ENCODE results near the gene BRI3. TPM values are rescaled to one million over a fixed set of nuclear protein-coding genes. Genes with fewer than 3 reads are reported as not detected.

The BRI3 gene
- total and polyA plus RNA-seq, 2 of the 13 experiments (the other 11 are each of a cell fraction or from before 2014, with no cell fraction given): 54.0 to 103 TPM

DNA sequence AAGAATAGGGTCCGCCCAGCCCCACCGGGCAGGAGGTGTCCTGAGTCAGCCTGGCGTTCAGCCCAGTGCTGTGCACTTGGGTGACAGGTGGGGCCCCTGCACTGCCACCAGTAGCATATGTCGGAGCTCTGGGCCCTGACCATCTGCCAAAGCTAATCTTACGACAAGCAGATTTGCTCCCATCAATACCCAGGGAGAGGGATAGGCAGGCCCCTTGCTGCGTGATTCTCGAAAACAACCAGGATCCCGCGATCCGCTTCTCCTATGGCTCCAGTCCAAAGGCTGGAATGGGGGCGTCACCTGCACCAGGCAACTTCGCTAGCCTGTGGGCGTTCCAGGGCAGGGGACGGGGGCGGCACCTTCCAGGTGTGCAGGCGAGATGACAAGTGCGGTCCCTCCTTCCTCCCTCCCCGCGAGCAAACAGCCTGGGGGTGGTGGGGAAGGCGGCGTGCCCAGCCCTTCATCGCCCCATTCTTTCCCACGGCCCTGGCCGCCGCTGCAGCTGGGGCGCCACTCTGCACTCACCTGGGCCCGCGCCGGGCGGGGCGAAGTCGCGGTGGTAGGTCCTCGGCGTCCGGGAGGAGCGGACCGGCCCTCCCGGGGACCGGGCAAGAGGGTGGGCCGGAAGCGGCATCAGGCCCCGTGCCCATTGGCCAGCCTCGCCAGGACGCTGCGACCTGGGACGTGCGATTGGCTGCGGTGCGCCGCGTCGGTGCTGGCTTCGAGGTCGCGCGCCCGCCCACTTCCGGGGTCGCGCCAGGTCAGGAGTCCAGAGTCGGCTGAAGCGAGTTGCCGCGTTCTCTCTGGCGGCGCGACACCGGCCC lies 29.7 kb upstream of the BRI3 start, which contains the start of gene TECPR1 (continued):
- TF ChIP-seq, protein P1, sequence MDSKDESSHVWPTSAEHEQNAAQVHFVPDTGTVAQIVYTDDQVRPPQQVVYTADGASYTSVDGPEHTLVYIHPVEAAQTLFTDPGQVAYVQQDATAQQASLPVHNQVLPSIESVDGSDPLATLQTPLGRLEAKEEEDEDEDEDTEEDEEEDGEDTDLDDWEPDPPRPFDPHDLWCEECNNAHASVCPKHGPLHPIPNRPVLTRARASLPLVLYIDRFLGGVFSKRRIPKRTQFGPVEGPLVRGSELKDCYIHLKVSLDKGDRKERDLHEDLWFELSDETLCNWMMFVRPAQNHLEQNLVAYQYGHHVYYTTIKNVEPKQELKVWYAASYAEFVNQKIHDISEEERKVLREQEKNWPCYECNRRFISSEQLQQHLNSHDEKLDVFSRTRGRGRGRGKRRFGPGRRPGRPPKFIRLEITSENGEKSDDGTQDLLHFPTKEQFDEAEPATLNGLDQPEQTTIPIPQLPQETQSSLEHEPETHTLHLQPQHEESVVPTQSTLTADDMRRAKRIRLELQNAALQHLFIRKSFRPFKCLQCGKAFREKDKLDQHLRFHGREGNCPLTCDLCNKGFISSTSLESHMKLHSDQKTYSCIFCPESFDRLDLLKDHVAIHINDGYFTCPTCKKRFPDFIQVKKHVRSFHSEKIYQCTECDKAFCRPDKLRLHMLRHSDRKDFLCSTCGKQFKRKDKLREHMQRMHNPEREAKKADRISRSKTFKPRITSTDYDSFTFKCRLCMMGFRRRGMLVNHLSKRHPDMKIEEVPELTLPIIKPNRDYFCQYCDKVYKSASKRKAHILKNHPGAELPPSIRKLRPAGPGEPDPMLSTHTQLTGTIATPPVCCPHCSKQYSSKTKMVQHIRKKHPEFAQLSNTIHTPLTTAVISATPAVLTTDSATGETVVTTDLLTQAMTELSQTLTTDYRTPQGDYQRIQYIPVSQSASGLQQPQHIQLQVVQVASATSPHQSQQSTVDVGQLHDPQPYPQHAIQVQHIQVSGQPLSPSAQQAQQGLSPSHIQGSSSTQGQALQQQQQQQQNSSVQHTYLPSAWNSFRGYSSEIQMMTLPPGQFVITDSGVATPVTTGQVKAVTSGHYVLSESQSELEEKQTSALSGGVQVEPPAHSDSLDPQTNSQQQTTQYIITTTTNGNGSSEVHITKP (CRISPR knock-in tag; IDR thresholded peaks at IDR 0.05; ENCODE audit: low read depth): no peak
- TF ChIP-seq, protein P2, sequence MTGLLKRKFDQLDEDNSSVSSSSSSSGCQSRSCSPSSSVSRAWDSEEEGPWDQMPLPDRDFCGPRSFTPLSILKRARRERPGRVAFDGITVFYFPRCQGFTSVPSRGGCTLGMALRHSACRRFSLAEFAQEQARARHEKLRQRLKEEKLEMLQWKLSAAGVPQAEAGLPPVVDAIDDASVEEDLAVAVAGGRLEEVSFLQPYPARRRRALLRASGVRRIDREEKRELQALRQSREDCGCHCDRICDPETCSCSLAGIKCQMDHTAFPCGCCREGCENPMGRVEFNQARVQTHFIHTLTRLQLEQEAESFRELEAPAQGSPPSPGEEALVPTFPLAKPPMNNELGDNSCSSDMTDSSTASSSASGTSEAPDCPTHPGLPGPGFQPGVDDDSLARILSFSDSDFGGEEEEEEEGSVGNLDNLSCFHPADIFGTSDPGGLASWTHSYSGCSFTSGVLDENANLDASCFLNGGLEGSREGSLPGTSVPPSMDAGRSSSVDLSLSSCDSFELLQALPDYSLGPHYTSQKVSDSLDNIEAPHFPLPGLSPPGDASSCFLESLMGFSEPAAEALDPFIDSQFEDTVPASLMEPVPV (CRISPR knock-in tag; IDR thresholded peaks at IDR 0.05): no peak
- no peak for TF ChIP-seq ZNF720 (CRISPR knock-in tag; IDR thresholded peaks at IDR 0.05)
- TF ChIP-seq SP140L (CRISPR knock-in tag; IDR thresholded peaks at IDR 0.05; ENCODE audit: borderline replicate concordance): no peak
- no peak for TF ChIP-seq NRL (CRISPR knock-in tag; IDR thresholded peaks at IDR 0.05; ENCODE audit: borderline replicate concordance)
- no peak for TF ChIP-seq NKX3-1 (CRISPR knock-in tag; IDR thresholded peaks at IDR 0.05)
- no peak for TF ChIP-seq ZNF652 (CRISPR knock-in tag; IDR thresholded peaks at IDR 0.05; ENCODE audit: borderline replicate concordance, low read depth)
- TF ChIP-seq, protein P3, sequence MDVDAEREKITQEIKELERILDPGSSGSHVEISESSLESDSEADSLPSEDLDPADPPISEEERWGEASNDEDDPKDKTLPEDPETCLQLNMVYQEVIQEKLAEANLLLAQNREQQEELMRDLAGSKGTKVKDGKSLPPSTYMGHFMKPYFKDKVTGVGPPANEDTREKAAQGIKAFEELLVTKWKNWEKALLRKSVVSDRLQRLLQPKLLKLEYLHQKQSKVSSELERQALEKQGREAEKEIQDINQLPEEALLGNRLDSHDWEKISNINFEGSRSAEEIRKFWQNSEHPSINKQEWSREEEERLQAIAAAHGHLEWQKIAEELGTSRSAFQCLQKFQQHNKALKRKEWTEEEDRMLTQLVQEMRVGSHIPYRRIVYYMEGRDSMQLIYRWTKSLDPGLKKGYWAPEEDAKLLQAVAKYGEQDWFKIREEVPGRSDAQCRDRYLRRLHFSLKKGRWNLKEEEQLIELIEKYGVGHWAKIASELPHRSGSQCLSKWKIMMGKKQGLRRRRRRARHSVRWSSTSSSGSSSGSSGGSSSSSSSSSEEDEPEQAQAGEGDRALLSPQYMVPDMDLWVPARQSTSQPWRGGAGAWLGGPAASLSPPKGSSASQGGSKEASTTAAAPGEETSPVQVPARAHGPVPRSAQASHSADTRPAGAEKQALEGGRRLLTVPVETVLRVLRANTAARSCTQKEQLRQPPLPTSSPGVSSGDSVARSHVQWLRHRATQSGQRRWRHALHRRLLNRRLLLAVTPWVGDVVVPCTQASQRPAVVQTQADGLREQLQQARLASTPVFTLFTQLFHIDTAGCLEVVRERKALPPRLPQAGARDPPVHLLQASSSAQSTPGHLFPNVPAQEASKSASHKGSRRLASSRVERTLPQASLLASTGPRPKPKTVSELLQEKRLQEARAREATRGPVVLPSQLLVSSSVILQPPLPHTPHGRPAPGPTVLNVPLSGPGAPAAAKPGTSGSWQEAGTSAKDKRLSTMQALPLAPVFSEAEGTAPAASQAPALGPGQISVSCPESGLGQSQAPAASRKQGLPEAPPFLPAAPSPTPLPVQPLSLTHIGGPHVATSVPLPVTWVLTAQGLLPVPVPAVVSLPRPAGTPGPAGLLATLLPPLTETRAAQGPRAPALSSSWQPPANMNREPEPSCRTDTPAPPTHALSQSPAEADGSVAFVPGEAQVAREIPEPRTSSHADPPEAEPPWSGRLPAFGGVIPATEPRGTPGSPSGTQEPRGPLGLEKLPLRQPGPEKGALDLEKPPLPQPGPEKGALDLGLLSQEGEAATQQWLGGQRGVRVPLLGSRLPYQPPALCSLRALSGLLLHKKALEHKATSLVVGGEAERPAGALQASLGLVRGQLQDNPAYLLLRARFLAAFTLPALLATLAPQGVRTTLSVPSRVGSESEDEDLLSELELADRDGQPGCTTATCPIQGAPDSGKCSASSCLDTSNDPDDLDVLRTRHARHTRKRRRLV (CRISPR knock-in tag; IDR thresholded peaks at IDR 0.05): no peak
- TF ChIP-seq ZNF3 (CRISPR knock-in tag; IDR thresholded peaks at IDR 0.05): no peak
- TF ChIP-seq ZNF333 (CRISPR knock-in tag; IDR thresholded peaks at IDR 0.05; ENCODE audit: borderline replicate concordance): no peak; the same call in 1 of the 2 replicates
- TF ChIP-seq NFIC (IDR thresholded peaks at IDR 0.05; ENCODE audit: low read length): no peak
- TF ChIP-seq ZNF264 (CRISPR knock-in tag; IDR thresholded peaks at IDR 0.05): no peak
- TF ChIP-seq ZNF12 (CRISPR knock-in tag; IDR thresholded peaks at IDR 0.05): no peak
- TF ChIP-seq MED13 (CRISPR knock-in tag; IDR thresholded peaks at IDR 0.05): no peak
- no peak for TF ChIP-seq ZFP37 (CRISPR knock-in tag; IDR thresholded peaks at IDR 0.05; ENCODE audit: borderline replicate concordance)
- TF ChIP-seq, protein P4, sequence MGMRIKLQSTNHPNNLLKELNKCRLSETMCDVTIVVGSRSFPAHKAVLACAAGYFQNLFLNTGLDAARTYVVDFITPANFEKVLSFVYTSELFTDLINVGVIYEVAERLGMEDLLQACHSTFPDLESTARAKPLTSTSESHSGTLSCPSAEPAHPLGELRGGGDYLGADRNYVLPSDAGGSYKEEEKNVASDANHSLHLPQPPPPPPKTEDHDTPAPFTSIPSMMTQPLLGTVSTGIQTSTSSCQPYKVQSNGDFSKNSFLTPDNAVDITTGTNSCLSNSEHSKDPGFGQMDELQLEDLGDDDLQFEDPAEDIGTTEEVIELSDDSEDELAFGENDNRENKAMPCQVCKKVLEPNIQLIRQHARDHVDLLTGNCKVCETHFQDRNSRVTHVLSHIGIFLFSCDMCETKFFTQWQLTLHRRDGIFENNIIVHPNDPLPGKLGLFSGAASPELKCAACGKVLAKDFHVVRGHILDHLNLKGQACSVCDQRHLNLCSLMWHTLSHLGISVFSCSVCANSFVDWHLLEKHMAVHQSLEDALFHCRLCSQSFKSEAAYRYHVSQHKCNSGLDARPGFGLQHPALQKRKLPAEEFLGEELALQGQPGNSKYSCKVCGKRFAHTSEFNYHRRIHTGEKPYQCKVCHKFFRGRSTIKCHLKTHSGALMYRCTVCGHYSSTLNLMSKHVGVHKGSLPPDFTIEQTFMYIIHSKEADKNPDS (CRISPR knock-in tag; IDR thresholded peaks at IDR 0.05): no peak; the same call in 1 of the 2 replicates
- TF ChIP-seq ZNF335 (CRISPR knock-in tag; IDR thresholded peaks at IDR 0.05): no peak; the same call in 1 of the 2 replicates
